HG03108 (cell line): ENCODE data around the gene ZSWIM2.
"Not testable (repeated sequence)": the region's sequence is repeated elsewhere in the genome, so short reads cannot be mapped to it uniquely, and the experiment has no call there.

Experiments used
- ATAC-seq: cut with Tn5 transposase; IDR thresholded peaks from one replicate; pipeline ENCODE4 v1.9.1; 2021; ENCODE audit warnings: moderate library complexity; ENCODE audit not compliant: unreplicated experiment

The ZSWIM2 gene

GRCh38 chr2:186848873-186849578 is at the start of gene ZSWIM2:
TSS of gene ZSWIM2 (minus strand) at chr2:186849170. CDS start at chr2:186849130, 40 bp downstream.
- no peak for ATAC-seq

- ATAC-seq: not testable (repeated sequence)
Measured at GRCh38 chr2:186896220-186896619, 47.2 kb upstream of the ZSWIM2 start.

GRCh38 chr2:186895451-186895850 is 46.5 kb upstream of the ZSWIM2 start:
- ATAC-seq: no peak

GRCh38 chr2:186894478-186894877 is 45.5 kb upstream of the ZSWIM2 start:
- ATAC-seq: no peak

- ATAC-seq: no peak
Measured at GRCh38 chr2:186892821-186893220, 43.9 kb upstream of the ZSWIM2 start.

DNA sequence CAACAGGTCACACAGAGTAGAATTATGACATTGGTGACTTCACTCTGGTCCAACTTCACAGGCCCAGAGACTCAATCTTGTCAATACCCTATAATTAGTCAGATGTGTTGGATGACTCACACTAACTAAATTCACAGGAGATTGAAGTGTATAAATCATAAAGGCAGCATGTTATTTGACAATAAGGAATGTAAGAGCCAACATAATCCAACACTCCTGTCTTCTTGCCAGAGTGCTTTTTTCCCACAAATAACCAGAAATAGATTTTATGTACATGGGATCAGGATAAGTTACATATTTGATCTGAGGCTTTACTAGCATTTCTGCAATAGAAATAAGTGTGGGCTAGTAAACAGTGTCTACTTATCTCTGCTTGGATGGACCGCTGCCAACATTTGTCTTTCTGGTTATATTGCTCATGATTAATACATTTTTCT is 42.2 kb upstream of the ZSWIM2 start:
- ATAC-seq: no peak

GRCh38 chr2:186889101-186889879 is 40.3 kb upstream of the ZSWIM2 start:
- ATAC-seq: no peak

DNA sequence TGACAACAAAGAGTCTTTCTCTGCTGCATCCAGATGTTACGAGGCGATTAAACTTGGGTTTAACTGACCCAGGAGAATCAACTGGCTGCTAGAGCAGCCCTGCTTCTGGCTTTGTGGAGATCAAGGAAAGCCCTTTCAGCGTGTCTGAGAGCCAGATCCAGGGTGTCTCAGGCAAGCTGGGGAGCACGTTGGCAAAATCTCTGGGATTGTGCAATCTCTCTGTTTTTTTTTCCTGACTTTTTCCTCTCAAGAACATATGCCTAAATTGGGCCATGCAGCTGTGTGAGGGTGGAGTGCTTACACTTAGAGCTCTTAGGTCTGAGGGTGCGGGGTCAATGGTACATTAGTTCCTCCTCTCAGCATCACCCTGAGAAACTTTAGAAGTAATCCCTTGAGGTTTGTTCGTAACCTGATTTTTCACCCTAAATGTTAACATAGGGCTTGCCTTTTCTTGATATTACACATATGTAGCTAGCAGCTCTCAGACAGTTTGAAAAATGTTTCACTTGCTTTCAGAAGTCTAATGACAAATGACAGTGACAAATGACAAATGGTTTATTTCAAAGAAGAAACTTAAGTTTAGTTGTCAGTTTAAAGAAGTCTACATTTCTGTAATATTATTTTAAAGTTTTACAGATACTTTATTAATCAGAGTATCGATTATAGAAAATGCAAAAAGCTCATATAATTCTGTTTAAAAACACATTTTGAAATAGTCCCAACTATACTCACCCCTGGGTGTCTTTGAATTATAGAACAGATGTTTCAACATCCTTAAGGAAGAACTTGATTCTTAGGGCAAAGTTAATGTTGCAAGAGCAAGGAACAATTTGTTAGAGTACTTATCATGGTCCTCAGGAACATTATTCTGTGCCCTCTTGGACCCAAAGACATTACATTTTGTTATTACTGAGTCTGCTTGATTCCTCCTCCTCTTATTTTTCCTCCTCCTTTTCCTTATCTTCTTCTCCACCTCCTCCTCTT is 38.4 kb upstream of the ZSWIM2 start:
- no peak for ATAC-seq

- no peak for ATAC-seq
Measured at GRCh38 chr2:186884587-186884986, 35.6 kb upstream of the ZSWIM2 start.

GRCh38 chr2:186883666-186884065 is 34.7 kb upstream of the ZSWIM2 start:
- no peak for ATAC-seq

DNA sequence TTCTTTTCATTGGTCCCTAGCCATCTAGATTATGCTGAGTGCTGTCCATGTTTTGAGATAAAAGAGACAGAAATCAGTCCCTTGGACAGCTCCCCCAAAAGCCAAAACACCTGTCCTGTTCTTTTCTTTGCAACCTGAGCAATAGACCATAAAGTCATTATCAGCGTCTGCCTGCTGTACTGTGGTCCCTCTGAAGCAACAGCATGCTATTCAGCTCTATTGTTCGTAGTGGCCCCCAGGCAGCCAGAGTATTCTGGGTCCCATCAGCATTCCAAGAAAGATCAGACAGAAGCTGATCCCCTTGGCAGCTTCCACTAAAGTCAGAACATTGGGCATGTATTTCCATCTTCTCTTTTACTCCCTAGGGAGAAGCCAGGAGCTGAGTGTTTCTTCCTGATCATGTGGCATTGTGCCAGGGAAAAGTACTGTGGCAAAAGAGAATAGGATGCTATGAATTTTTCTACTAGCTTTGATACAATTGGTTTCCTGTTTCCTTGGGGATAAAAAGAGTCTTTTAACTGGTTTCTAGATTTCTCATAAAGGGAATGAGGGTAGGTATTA is 33.6 kb upstream of the ZSWIM2 start:
- no peak for ATAC-seq

DNA sequence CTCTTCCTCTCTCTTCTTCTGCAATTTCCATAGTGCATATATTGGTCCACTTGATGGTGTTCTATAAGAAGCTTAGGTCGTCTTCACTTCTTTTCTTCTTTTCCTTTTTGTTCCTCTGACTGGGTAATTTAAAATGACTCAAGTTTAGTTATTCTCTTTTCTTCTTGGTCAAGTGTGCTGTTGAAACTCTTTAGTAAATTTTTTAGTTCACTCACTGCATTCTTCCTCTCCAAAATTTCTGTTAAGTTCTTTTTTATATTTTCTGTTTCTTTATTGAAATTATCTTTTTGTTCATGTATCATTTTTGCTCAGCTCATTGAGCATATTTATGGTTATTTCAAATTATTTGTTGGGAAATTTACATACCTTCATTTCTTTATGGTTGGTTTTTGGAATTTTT is 32.7 kb upstream of the ZSWIM2 start:
- no peak for ATAC-seq

GRCh38 chr2:186879312-186879711 is 30.3 kb upstream of the ZSWIM2 start:
- no peak for ATAC-seq

DNA sequence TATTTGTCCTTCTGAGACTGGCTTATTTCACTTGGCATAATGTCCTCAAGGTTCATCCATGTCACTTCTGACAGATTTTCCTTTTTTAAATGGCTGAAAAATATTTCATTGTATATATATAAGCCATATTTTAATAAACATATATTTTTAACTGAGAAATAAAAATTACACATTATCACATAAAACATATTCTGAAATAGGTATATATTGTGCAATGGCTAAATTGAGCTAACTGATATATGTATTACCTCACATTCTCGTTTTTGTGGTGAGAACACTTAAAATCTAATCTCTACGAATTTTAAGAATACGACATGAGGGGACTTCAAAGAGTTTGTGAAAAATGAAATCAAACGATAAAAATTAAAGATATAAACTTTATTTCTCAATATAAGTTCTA is 25.7 kb upstream of the ZSWIM2 start:
- ATAC-seq: no peak

DNA sequence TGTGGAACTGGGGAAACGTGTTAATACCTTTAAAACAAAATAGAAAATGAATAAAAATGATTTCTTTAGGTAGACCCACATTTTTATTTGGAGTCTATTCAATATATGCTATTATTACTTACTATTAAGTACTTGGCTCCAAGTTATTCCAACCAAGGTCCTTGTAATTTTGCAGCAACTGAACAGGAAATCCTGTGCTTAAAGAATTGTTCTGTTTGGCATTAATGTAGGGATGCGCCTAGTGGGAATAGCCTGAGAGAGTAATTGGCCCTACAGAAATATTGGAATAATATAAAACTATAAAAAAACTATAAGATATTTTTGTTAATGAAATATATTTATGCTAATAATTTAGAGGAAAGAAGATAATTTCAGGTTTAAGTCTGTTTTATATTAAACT is 22.9 kb upstream of the ZSWIM2 start:
- no peak for ATAC-seq

- no peak for ATAC-seq
Measured at GRCh38 chr2:186868344-186868743, 19.4 kb upstream of the ZSWIM2 start.

- ATAC-seq: peak; percentile 41
Measured at GRCh38 chr2:186862869-186863709, 14.1 kb upstream of the ZSWIM2 start.

- ATAC-seq: no peak
Measured at GRCh38 chr2:186855216-186855615, 6.2 kb upstream of the ZSWIM2 start.

GRCh38 chr2:186853951-186854350 is 5.0 kb upstream of the ZSWIM2 start:
- ATAC-seq: no peak

DNA sequence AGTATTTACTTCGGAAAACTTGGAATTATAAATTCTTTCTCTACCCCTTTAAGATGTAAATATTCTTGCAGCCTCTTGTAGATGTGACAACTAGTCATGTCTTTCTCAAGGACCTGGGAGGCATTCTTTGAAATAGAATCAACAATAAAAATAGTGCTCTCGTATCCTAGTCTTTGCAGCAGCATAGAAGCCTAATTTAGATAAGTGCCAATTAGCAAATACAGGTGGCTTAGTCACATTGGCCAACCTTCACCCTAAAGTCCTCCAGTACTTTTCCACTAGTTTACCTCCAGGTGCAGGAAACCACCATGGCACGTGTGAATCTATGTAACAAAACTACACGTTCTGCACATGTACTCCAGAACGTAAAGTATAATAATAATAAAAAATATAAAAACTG is 3.5 kb upstream of the ZSWIM2 start:
- no peak for ATAC-seq
